GM12878 (cell line): ENCODE results near the gene CAPN1. TPM values are rescaled to one million over a fixed set of nuclear protein-coding genes. Genes with fewer than 3 reads are reported as not detected.

Experiments used
- ATAC-seq: fragments of 200-7000 bp; cut with Tn5 transposase; 3 replicates; pipeline ENCODE4 v1.9.1; 2020; ENCODE audit warnings: mild to moderate bottlenecking, moderate library complexity
- BruUV-seq: library from RNA; stranded (reverse); fragments of 400-500 nt; replicated peaks from 2 replicates; lab custom pipeline; 2021; lab: Mats Ljungman, UMichigan
- CTCF ChIA-PET: fragments of 300-600 bp; sonication (Branson Sonifier 250); formaldehyde crosslinking; extraction: SDS; loops from one replicate; lab custom pipeline; 2021; ENCODE audit warnings: inconsistent platforms; lab: Yijun Ruan, JAX
- POLR2A ChIA-PET: fragments of 350-600 bp; formaldehyde crosslinking; extraction: SDS; loops from one replicate; lab custom pipeline; 2021; ENCODE audit warnings: inconsistent platforms; lab: Charles Lee
- RAD21 ChIA-PET: fragments of 300-600 bp; sonication (Branson Sonifier 250); formaldehyde crosslinking; loops from one replicate; lab custom pipeline; 2023; ENCODE audit warnings: antibody characterized with exemption; ENCODE audit not compliant: unreplicated experiment; lab: Charles Lee
- SMC1A ChIA-PET: fragments of 300-600 bp; sonication (Branson Sonifier 250); formaldehyde crosslinking; loops from one replicate; lab custom pipeline; 2023; ENCODE audit not compliant: unreplicated experiment, uncharacterized antibody; lab: Charles Lee
- DNase-seq: peaks from one replicate; pipeline ENCODE4 v3.0.0-alpha.2; 2011; ENCODE audit warnings: low read depth, low spot score
- FAIRE-seq: peaks from 3 replicates; lab custom pipeline; 2011; peaks lifted over from hg19 to GRCh38; lab: Jason Lieb, UNC
- H2AFZ ChIP-seq: 2 replicates; pipeline ENCODE4 v1.6.0; 2011; ENCODE audit warnings: low read depth, low read length, control low read depth; ENCODE audit not compliant: control insufficient read depth
- H3K27ac ChIP-seq: 2 replicates; pipeline ENCODE4 v1.5.1; 2011; ENCODE audit warnings: control low read depth; ENCODE audit not compliant: control insufficient read depth, insufficient read depth
- H3K27me3 ChIP-seq, 2 experiments: replicated peaks in 1 of 2; 2 replicates each; pipeline versions ENCODE4 v1.6.0 to v1.6.1; 2011; ENCODE audit warnings: low read length in 1 of 2; ENCODE audit not compliant: control insufficient read depth in 2 of 2, insufficient read depth in 2 of 2
- H3K36me3 ChIP-seq, 2 experiments: 2 replicates each; pipeline ENCODE4 v1.5.1; 2011; ENCODE audit warnings: low read length in 1 of 2; ENCODE audit not compliant: control insufficient read depth in 2 of 2, insufficient read depth in 2 of 2
- H3K4me1 ChIP-seq: 2 replicates; pipeline ENCODE4 v1.6.1; 2011; ENCODE audit warnings: mild to moderate bottlenecking, low read length, moderate library complexity, mixed read lengths; ENCODE audit not compliant: control insufficient read depth, insufficient read depth
- H3K4me2 ChIP-seq: 2 replicates; pipeline ENCODE4 v1.6.0; 2011; ENCODE audit warnings: control low read depth; ENCODE audit not compliant: control insufficient read depth, insufficient read depth
- H3K4me3 ChIP-seq: fragments of 200-600 bp; sonication (generic); 2 replicates; pipeline ENCODE4 v1.5.1; 2016
- H3K79me2 ChIP-seq: 2 replicates; pipeline ENCODE4 v1.6.0; 2011; ENCODE audit warnings: low read length; ENCODE audit not compliant: control insufficient read depth, insufficient read depth
- H3K9ac ChIP-seq: 2 replicates; pipeline ENCODE4 v1.8.0; 2011; ENCODE audit warnings: low read length, control low read depth, mixed read lengths; ENCODE audit not compliant: control insufficient read depth, insufficient read depth
- H3K9me3 ChIP-seq: replicated peaks from 3 replicates; pipeline ENCODE4 v1.5.1; 2011; ENCODE audit warnings: mild to moderate bottlenecking, low read length; ENCODE audit not compliant: control insufficient read depth, insufficient read depth
- H4K20me1 ChIP-seq: 2 replicates; pipeline ENCODE4 v1.6.0; 2011; ENCODE audit not compliant: control insufficient read depth, insufficient read depth
- BACH1 ChIP-seq: fragments of 450-650 bp; IDR thresholded peaks from 2 replicates; pipeline ENCODE4 v1.6.1; 2017; ENCODE audit warnings: mild to moderate bottlenecking, borderline replicate concordance
- FOXK2 ChIP-seq: fragments of 450-650 bp; IDR thresholded peaks from 2 replicates; pipeline ENCODE4 v1.6.1; 2017; ENCODE audit warnings: mild to moderate bottlenecking, moderate library complexity
- IRF4 ChIP-seq: IDR thresholded peaks from 2 replicates; pipeline ENCODE4 v1.6.1; 2011; ENCODE audit warnings: low read depth, low read length
- POU2F2 ChIP-seq: IDR thresholded peaks from 3 replicates; pipeline ENCODE4 v1.6.1; 2011; ENCODE audit warnings: low read depth, mild to moderate bottlenecking, low read length, borderline replicate concordance
- TCF3 ChIP-seq: IDR thresholded peaks from 2 replicates; pipeline ENCODE4 v1.6.1; 2012; ENCODE audit warnings: low read depth, mild to moderate bottlenecking, low read length, borderline replicate concordance; ENCODE audit not compliant: insufficient read depth
- ZNF274 ChIP-seq: IDR thresholded peaks from one replicate; pipeline ENCODE4 v1.8.0; 2011; ENCODE audit not compliant: insufficient read length, insufficient read depth
- WGBS: methylation state at CpG from one replicate; pipeline ENCODE4 v1.1.6; 2016; ENCODE audit warnings: low lambda C conversion rate; ENCODE audit not compliant: insufficient replicate concordance, insufficient coverage; ENCODE audit errors: missing lambda C conversion rate; 5-methylcytosine and 5-hydroxymethylcytosine counted together
- in situ Hi-C: fragments of 300-500 bp; cut with MboI; formaldehyde crosslinking; loops from 9 replicates; pipeline ENCODE4 v1.14.3; 2018; ENCODE audit warnings: mixed read lengths
- intact Hi-C: fragments of 100-400 bp; cut with micrococcal nuclease; formaldehyde crosslinking; loops from one replicate; pipeline ENCODE4 v1.14.2; 2022; ENCODE audit not compliant: unreplicated experiment
- polyA plus RNA-seq, 11 experiments: library from polyadenylated mRNA; depleted of rRNA in 4 of 11; unstranded in 6 of 11; stranded (reverse) in 5 of 11; fragments of >200 nt; fragmentation: Nextera tagmentation in 4 of 11; fragmentation: Illumina TruSeq in 1 of 11; extraction: Ambion mirVana in 4 of 11; extraction: Trizol in 1 of 11; gene quantifications; 1 replicate in 1 of 11; 2 replicates in 10 of 11; pipeline versions ENCODE4 v1.2.1 to v1.2.3, GENCODE V29; 2011 to 2016; ENCODE audit warnings: inconsistent platforms in 2 of 11, missing spikeins in 2 of 11, low read depth in 1 of 11
- total RNA-seq, 4 experiments: library from RNA; depleted of rRNA in 3 of 4; stranded (reverse); fragments of >200 nt in 3 of 4; fragmentation: Illumina TruSeq in 1 of 4; extraction: Trizol in 1 of 4; gene quantifications; 2 replicates each; pipeline versions ENCODE4 v1.2.1 to v1.2.3, GENCODE V29; 2013 to 2021
- TF ChIP-seq, protein P1 (sequence below): fragments of 150-350 bp; IDR thresholded peaks from 2 replicates; pipeline ENCODE4 v1.6.1; 2016; ENCODE audit warnings: low read depth, low read length

The CAPN1 gene
- total and polyA plus RNA-seq, 10 of the 15 experiments (the other 5 are each of a cell fraction or from before 2014, with no cell fraction given) = 2.2 to 167 (median 77.3) TPM

DNA sequence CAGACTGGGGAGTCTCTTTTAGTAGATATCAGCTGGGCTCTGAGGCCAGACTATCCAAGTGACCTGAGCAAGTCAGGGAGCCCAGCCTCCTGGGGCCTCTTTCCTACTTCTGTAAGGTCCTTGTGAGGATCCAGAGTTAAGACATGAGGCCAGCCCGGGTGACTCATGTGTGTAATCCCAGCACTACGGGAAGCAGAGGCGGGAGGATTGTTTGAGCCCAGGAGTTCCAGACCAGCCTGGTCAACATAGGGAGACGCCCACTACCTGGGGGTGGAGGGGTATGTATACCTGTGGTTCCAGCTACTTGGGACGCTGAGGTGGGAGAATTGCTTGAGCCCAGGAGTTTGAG, 43.2 kb downstream of the CAPN1 start:
- H2AFZ ChIP-seq = no peak overlapping the region; the same call in 1 of the 2 replicates
- no peaks in the 10 kb centered on the region; a peak in 1 of 4 replicates for H3K27me3 ChIP-seq
- SMC1A ChIA-PET = interaction anchor here (1.0 to 4.7 kb wide), 7 partner anchors 26 to 288 kb away, joined by 3 to 30 read pairs (median 4); partner anchors contain the start of genes CDC42EP2 and POLA2
- DNase-seq (no peak), ATAC-seq (no peak; the same call in 2 of the 3 replicates), FAIRE-seq (no peak)
- H3K4me2 ChIP-seq = no peak overlapping the region
- peaks cover 11% of the 10 kb centered on the region for H3K4me1 ChIP-seq
- H3K27ac ChIP-seq = no peak overlapping the region
- RAD21 ChIA-PET = interaction anchor here (0.6 to 2.7 kb wide), 16 partner anchors 10 to 235 kb away, joined by 3 to 21 read pairs (median 4); partner anchors contain the start of genes CAPN1, CDC42EP2, DPF2 and FAU
- POLR2A ChIA-PET = interaction anchor here (0.9 to 1.1 kb wide), 2 partner anchors 90 to 92 kb away, joined by 3 to 5 read pairs; partner anchors contain the start of gene CDC42EP2
- H3K9ac ChIP-seq = no peak overlapping the region
- in situ Hi-C loops (no loop called here), intact Hi-C loops (loop anchor here (2.0 kb wide), 1 partner anchor 90 kb away; the partner anchor contains the start of gene CDC42EP2)
- H3K9me3 ChIP-seq = no peaks in the 10 kb centered on the region
- no TSS peak for BruUV-seq
- H4K20me1 ChIP-seq = no peaks in the 10 kb centered on the region
- CTCF ChIA-PET = interaction anchor here (0.6 to 9.0 kb wide), 27 partner anchors 20 to 377 kb away, joined by 3 to 121 read pairs (median 4); partner anchors contain the start of genes CDC42EP2, DPF2 and POLA2
- no peaks in the 10 kb centered on the region for H3K36me3 ChIP-seq
- no peak for TF ChIP-seq TCF3
- no peak for TF ChIP-seq FOXK2
- TF ChIP-seq, protein P1, sequence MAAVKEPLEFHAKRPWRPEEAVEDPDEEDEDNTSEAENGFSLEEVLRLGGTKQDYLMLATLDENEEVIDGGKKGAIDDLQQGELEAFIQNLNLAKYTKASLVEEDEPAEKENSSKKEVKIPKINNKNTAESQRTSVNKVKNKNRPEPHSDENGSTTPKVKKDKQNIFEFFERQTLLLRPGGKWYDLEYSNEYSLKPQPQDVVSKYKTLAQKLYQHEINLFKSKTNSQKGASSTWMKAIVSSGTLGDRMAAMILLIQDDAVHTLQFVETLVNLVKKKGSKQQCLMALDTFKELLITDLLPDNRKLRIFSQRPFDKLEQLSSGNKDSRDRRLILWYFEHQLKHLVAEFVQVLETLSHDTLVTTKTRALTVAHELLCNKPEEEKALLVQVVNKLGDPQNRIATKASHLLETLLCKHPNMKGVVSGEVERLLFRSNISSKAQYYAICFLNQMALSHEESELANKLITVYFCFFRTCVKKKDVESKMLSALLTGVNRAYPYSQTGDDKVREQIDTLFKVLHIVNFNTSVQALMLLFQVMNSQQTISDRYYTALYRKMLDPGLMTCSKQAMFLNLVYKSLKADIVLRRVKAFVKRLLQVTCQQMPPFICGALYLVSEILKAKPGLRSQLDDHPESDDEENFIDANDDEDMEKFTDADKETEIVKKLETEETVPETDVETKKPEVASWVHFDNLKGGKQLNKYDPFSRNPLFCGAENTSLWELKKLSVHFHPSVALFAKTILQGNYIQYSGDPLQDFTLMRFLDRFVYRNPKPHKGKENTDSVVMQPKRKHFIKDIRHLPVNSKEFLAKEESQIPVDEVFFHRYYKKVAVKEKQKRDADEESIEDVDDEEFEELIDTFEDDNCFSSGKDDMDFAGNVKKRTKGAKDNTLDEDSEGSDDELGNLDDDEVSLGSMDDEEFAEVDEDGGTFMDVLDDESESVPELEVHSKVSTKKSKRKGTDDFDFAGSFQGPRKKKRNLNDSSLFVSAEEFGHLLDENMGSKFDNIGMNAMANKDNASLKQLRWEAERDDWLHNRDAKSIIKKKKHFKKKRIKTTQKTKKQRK = no peak
- no peak for TF ChIP-seq IRF4
- TF ChIP-seq BACH1 = no peak
- TF ChIP-seq ZNF274 = no peak
- TF ChIP-seq POU2F2 = no peak
- H3K4me3 ChIP-seq = no peak overlapping the region
- 85% methylated on average over 5 of the region's 5 CpGs for WGBS
- no peaks in the 10 kb centered on the region for H3K79me2 ChIP-seq
